Measurements from ENCODE around the gene LAMB1. TPM values are rescaled to one million over a fixed set of nuclear protein-coding genes. Genes with fewer than 3 reads are reported as not detected.

Gene LAMB1
- total RNA-seq, 1 experiment from 2014 or later, result 101 TPM

DNA sequence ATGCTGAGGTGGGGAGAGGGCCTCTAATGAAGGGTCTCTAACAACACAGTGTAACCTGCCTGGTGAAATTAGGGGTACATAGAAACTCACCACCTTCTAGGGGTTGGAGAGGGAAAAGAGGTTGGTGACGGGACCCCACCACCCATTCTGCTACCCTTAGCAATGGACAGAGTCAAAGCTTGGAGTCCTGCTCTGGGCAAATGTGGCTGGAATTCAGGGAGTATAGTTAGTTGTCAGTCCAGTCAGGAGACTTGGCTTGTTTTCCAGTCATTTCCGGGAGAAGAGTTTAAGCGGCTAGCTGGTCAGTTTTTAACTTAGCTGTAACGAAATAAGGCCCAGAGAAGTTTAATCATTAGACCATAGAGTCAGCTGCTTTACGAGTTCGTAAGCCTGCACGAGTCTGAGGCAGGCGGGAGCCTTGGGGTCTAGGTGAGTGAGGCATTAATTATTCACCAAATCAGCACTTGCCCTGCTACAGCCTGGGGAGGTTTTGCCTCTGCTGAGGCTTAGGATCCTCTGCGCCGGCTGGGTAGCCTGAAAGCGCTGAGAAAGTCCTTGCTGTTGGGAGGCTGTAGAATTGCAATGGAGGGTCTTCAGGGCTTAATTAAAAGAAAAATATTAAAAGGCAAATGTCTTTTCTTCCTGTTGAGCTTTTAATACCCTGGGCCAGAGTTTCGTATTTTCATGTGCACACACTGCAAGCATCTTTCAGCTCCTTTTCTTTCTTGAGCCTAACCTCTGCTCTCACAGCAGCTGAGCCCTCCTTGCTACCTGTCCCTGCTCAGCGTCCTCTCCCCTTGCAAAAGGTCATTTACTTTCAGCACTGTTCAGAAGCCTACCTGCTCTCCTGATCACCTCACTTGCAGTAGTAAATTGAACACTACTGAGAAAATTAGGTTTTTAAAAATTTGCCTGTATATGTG, 1.5 kb upstream of the LAMB1 start:
- peak; percentile 55 for DNase-seq
- Histone ChIP-seq H3K4me1 (ENCODE audit: insufficient read depth, low read length) (peaks cover 40% of the 10 kb centered on the region), H3K4me2 (ENCODE audit: low read length) (peak overlapping the region; percentile 99), H2AFZ (ENCODE audit: low read length) (peak overlapping the region; percentile 65), H3K4me3 (ENCODE audit: low read length) (peak overlapping the region; percentile 87; the same call in 1 of the 2 replicates), H3K27me3 (ENCODE audit: low read length) (no peaks in the 10 kb centered on the region), H4K20me1 (ENCODE audit: low read length) (no peaks in the 10 kb centered on the region), H3F3A (ENCODE audit: low read length, unreplicated experiment) (peaks cover 1% of the 10 kb centered on the region), H3K27ac (ENCODE audit: low read length) (peak overlapping the region; percentile 50), H3K9me3 (ENCODE audit: low read length) (no peaks in the 10 kb centered on the region), H3K79me2 (ENCODE audit: low read length) (peaks cover 34% of the 10 kb centered on the region), H3K36me3 (ENCODE audit: low read depth, low read length) (no peaks in the 10 kb centered on the region), H3K9ac (ENCODE audit: low read length) (peak overlapping the region; percentile 19; the same call in 1 of the 2 replicates), H3K9me2 (replicated peaks; ENCODE audit: low read length) (no peaks in the 10 kb centered on the region)
- intact Hi-C loops (cut with micrococcal nuclease), result loop anchor here (5.0 to 10.0 kb wide), 2 partner anchors 112 to 260 kb away; partner anchors contain the start of genes CBLL1 and DLD
- ChIA-PET POLR2A (ENCODE audit: unreplicated experiment) (no interaction called here), CTCF (no interaction called here)
- no TSS peak for BruUV-seq (replicated peaks)
- peak; percentile 27 for ATAC-seq
- TF ChIP-seq, protein P1, sequence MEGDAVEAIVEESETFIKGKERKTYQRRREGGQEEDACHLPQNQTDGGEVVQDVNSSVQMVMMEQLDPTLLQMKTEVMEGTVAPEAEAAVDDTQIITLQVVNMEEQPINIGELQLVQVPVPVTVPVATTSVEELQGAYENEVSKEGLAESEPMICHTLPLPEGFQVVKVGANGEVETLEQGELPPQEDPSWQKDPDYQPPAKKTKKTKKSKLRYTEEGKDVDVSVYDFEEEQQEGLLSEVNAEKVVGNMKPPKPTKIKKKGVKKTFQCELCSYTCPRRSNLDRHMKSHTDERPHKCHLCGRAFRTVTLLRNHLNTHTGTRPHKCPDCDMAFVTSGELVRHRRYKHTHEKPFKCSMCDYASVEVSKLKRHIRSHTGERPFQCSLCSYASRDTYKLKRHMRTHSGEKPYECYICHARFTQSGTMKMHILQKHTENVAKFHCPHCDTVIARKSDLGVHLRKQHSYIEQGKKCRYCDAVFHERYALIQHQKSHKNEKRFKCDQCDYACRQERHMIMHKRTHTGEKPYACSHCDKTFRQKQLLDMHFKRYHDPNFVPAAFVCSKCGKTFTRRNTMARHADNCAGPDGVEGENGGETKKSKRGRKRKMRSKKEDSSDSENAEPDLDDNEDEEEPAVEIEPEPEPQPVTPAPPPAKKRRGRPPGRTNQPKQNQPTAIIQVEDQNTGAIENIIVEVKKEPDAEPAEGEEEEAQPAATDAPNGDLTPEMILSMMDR (conservative IDR thresholded peaks at IDR 0.05; ENCODE audit: low read depth, low read length), result no peak
- no peak for TF ChIP-seq EZH2 (IDR thresholded peaks at IDR 0.05; ENCODE audit: low read length, unreplicated experiment)
- no peak for TF ChIP-seq EZH2phosphoT487 (IDR thresholded peaks at IDR 0.05; ENCODE audit: borderline replicate concordance, low read length)

DNA sequence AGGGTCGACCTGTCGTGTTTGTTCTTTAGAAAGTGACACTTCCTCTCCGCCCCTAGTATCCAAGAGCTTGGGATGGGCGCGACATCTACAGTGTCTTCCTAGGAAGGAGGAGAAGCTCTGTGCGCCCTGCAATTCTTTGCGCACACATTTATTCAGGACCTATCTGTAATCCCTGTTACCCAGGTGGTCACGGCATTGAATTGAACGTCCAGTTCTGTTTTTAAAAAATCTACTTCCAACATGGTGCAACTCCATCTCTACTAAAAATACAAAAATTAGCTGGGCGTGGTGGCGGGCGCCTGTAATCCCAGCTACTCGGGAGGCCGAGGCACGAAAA, 606 bp upstream of the LAMB1 start:
- Histone ChIP-seq H3F3A (ENCODE audit: low read length, unreplicated experiment) (no peaks in the 10 kb centered on the region), H3K4me1 (ENCODE audit: insufficient read depth, low read length) (peaks cover 47% of the 10 kb centered on the region), H3K27me3 (ENCODE audit: low read length) (no peaks in the 10 kb centered on the region), H3K9ac (ENCODE audit: low read length) (peak overlapping the region; percentile 96), H3K4me3 (ENCODE audit: low read length) (peak overlapping the region; percentile 87), H3K79me2 (ENCODE audit: low read length) (peaks cover 43% of the 10 kb centered on the region), H4K20me1 (ENCODE audit: low read length) (no peaks in the 10 kb centered on the region), H2AFZ (ENCODE audit: low read length) (peak overlapping the region; percentile 90), H3K27ac (ENCODE audit: low read length) (peak overlapping the region; percentile 71), H3K4me2 (ENCODE audit: low read length) (peak overlapping the region; percentile 99), H3K9me2 (replicated peaks; ENCODE audit: low read length) (no peaks in the 10 kb centered on the region), H3K36me3 (ENCODE audit: low read depth, low read length) (peaks cover 5% of the 10 kb centered on the region; the same call in 1 of the 2 replicates), H3K9me3 (ENCODE audit: low read length) (no peaks in the 10 kb centered on the region)
- DNase-seq (no peak), ATAC-seq (no peak; the same call in 1 of the 2 replicates)
- TSS peak; percentile 54 for BruUV-seq (replicated peaks)
- TF ChIP-seq EZH2phosphoT487 (IDR thresholded peaks at IDR 0.05; ENCODE audit: borderline replicate concordance, low read length) (no peak), EZH2 (IDR thresholded peaks at IDR 0.05; ENCODE audit: low read length, unreplicated experiment) (no peak)
- TF ChIP-seq, protein P1 (conservative IDR thresholded peaks at IDR 0.05; ENCODE audit: low read depth, low read length), result no peak
- ChIA-PET CTCF (no interaction called here), POLR2A (ENCODE audit: unreplicated experiment) (no interaction called here)
- intact Hi-C loops (cut with micrococcal nuclease), result loop anchor here (5.0 to 10.0 kb wide), 2 partner anchors 111 to 259 kb away; partner anchors contain the start of genes CBLL1 and DLD
